DMS153 (cell line): ENCODE data around the gene CPPED1.
"Not testable (repeated sequence)": the region's sequence is repeated elsewhere in the genome, so short reads cannot be mapped to it uniquely, and the experiment has no call there.

Experiments
- DNase-seq: peaks from one replicate; lab custom pipeline; 2025; lab: John Stamatoyannopoulos, UW

The CPPED1 gene

GRCh38 chr16:12767897-12768296 lies 35.8 kb downstream of the CPPED1 start:
- DNase-seq = no peak

DNA sequence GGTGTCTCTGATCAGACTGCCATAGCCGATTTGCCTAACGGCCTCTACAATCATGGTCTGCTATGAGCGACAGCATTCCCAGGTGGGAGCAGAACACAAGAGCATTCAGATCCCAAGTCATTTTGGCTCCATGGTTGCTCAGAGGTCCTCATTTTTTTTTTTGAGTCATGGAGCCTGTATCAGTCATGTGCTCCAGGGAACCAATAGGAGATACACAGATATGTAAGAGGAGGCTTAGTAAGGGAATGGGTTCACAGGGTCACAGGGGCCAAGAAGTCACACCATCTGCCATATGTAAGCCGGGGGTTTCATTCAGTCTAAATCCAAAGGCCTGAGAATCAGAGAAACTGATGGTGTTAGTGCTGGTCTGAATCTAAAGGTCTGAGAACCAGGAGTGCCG lies 36.8 kb downstream of the CPPED1 start:
- no peak for DNase-seq

GRCh38 chr16:12766208-12766607 lies 37.5 kb downstream of the CPPED1 start:
- not testable (repeated sequence) for DNase-seq

DNA sequence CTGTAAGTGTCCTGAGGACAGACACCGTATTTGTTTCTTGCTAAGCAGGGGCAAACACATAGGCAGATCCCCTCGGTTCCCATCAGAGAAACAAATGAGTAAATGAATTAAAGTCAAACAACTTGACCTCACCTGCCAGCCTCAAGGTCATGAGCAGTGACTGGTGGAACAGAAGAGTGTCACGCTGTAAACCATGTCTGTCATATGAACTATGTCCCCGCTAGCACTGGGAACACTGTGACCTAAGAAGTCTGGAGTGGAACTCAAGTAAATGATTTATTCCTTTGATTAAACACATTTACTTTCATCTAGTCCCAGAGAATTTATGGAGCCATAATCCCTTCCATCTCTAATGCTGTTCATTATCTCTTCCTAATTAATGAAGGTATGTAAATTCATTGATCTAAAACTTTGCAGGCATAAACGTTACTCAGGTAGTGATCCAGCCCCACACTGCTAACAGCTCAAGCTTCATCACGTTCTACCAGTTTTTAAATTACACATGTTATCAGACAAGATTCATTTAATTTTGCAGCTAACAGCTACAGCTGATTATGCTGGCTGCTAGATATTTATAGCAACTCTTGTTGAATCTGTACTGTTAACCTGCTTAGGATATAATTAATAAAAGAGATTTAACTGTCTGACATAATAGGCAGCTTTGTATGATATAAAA lies 38.7 kb downstream of the CPPED1 start:
- DNase-seq = no peak

GRCh38 chr16:12763517-12763916 lies 40.2 kb downstream of the CPPED1 start:
- no peak for DNase-seq

DNA sequence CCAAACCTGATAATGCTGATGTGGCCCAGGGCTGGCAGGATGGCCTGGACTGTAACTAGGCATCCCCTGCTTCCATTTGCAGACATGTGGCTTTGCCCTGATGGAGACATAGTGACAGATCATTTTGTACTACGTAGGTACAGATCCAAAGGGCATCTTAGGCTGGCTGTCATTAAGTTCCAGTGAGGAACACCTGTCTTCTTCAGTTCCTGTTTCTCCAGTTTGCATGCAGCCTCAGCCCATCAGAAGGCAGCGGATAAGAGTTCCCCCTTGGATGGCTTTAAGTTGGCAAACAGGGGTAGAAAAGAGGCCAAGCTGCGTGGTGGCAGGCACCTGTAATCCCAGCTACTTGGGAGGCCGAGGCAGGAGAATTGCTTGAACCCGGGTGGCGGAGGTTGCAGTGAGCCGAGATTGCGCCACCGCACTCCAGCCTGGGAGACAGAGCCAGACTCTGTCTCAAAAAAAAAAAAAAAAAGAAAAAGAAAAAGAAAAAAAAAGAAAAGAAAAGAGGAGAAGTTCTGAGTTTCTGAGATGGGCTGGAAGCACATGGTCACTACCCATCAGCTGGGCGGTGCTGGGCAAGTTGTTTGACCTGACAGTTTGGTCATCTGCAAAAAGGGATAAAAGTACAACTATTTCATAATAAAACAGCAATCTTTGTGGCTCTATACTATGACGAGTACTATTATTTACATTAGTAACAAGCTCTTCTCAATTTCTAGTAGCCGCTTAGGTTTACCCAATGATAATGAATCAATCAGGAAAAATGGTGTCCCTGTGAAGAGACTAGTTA lies 42.7 kb downstream of the CPPED1 start:
- DNase-seq = no peak

GRCh38 chr16:12758670-12759558 lies 44.8 kb downstream of the CPPED1 start:
- no peak for DNase-seq

- no peak for DNase-seq
These were observed 45.5 kb downstream of the CPPED1 start for GRCh38 chr16:12758031-12758669.

GRCh38 chr16:12757546-12757945 lies 46.1 kb downstream of the CPPED1 start:
- DNase-seq = no peak

- no peak for DNase-seq
These were observed 48.7 kb downstream of the CPPED1 start for GRCh38 chr16:12754824-12755543.

- no peak for DNase-seq
These were observed 50.3 kb downstream of the CPPED1 start for GRCh38 chr16:12753203-12754023.

- no peak for DNase-seq
These were observed 51.5 kb downstream of the CPPED1 start for GRCh38 chr16:12752159-12752558.

GRCh38 chr16:12750554-12750918 lies 53.2 kb downstream of the CPPED1 start:
- no peak for DNase-seq

DNA sequence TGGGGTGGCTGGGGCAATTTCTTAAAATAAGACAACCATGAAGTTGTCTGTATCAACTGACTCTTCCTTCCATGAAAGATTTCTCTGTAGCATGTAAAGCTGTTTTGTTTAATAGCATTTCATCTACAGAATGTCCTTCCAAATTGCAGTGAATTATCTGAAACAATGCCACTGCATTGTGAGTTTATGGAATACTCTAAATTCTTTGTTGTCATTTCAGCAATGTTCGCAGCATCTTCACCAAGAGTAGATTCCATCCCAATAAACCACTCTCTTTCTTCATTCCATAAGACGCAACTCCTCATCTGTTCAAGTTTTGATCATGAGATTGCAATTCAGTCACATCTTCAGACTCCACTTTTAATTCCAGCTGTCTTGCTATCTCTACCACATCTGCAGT lies 54.6 kb downstream of the CPPED1 start:
- DNase-seq = no peak

GRCh38 chr16:12747827-12748226 lies 55.9 kb downstream of the CPPED1 start:
- no peak for DNase-seq

GRCh38 chr16:12747261-12747660 lies 56.4 kb downstream of the CPPED1 start:
- no peak for DNase-seq

DNA sequence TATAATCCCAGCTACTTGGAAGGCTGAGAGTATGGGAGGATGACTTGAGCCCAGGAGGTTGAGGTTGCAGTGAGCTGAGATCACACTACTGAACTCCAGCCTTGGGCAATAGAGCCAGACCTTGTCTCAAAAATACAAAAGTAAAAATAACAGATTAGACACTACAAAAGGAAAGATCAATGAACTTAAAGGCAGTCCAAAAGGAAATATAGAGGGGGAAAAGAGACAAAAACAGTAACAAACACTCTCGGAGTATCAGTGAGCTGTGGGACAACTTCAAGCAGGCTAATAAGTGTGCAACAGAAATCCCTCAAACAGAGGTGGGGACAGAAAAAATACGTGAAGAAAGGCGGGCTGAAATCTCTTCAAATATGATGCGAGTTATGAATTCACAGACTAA lies 58.8 kb downstream of the CPPED1 start:
- no peak for DNase-seq

DNA sequence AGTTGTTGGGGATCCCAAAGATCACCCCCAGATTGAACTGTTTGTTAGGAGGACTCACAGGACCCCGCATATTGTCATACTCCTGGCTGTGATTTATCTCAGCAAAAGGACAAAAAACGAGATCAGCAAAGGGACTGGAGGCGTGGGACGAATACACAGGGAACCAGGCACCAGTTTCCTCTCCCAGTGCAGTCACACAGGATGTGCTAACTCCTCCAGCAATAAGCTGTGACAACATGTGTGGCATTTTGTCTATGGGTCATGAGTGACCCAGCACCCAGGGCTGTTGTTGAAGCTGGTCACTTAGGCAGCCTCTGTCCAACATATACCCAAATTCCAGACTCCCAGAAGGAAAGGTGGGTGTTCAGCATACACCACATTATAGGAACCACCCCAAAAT lies 60.9 kb downstream of the CPPED1 start:
- DNase-seq = no peak

GRCh38 chr16:12740986-12741610 lies 62.6 kb downstream of the CPPED1 start:
- DNase-seq = no peak

- no peak for DNase-seq
These were observed 63.9 kb downstream of the CPPED1 start for GRCh38 chr16:12739738-12740137.
